ENCODE results near the gene SCYL1. TPM values are rescaled to one million over a fixed set of nuclear protein-coding genes. Genes with fewer than 3 reads are reported as not detected.

The SCYL1 gene
- total and polyA plus RNA-seq, 8 donors, result 40.1 to 83.9 (median 43.1) TPM

DNA sequence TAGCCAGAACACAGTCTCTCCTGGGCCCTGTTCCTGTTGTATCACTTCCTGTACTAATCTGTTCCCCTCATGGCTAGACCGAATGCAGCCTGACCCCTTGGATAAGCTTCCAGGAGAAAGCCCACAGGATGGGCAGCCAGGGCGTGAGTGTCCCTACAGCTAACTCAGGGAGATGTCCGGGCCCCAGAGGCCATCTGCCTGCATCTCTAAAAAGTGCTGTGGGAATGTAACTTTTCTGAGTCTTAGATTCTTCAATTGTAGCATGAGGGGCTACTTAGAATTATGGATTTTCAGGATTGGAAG lies 33.8 kb upstream of the SCYL1 start:
- no peaks in the 10 kb centered on the region for H3K27me3 ChIP-seq
- H3K27ac ChIP-seq, result peak overlapping the region; percentile 49 to 88 (median 76)
- no peak overlapping the region for H3K4me3 ChIP-seq
- intact Hi-C loops (cut with DNase I), result no loop called here
- FAIRE-seq (no peak), DNase-seq (peak in 2 of 6 donors; percentile 26 to 37), ATAC-seq (no peak)
- H3K36me3 ChIP-seq, result no peaks in the 10 kb centered on the region
- no peaks in the 10 kb centered on the region for H3K9me3 ChIP-seq
- H3K4me1 ChIP-seq, result peaks cover 55 to 72% (median 55%) of the 10 kb centered on the region in 3 donors
- TF ChIP-seq, protein P1, sequence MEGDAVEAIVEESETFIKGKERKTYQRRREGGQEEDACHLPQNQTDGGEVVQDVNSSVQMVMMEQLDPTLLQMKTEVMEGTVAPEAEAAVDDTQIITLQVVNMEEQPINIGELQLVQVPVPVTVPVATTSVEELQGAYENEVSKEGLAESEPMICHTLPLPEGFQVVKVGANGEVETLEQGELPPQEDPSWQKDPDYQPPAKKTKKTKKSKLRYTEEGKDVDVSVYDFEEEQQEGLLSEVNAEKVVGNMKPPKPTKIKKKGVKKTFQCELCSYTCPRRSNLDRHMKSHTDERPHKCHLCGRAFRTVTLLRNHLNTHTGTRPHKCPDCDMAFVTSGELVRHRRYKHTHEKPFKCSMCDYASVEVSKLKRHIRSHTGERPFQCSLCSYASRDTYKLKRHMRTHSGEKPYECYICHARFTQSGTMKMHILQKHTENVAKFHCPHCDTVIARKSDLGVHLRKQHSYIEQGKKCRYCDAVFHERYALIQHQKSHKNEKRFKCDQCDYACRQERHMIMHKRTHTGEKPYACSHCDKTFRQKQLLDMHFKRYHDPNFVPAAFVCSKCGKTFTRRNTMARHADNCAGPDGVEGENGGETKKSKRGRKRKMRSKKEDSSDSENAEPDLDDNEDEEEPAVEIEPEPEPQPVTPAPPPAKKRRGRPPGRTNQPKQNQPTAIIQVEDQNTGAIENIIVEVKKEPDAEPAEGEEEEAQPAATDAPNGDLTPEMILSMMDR (IDR thresholded peaks at IDR 0.05), result no peak
- WGBS, 2 donors, result 81 to 90% methylated on average over 3 of the region's 3 CpGs

GRCh38 chr11:65491614-65492386 lies 33.1 kb upstream of the SCYL1 start:
- Histone ChIP-seq H3K4me3 (no peak overlapping the region), H3K9me3 (no peaks in the 10 kb centered on the region), H3K27ac (peak overlapping the region; percentile 49 to 88 (median 76)), H3K27me3 (no peaks in the 10 kb centered on the region), H3K4me1 (peaks cover 62 to 79% (median 62%) of the 10 kb centered on the region in 3 donors), H3K36me3 (no peaks in the 10 kb centered on the region)
- 24 to 28% methylated on average over 17 of the region's 17 CpGs for WGBS, 2 donors
- FAIRE-seq, result no peak
- DNase-seq, result peak; percentile 76 to 90 (median 81)
- peak; percentile 46 to 62 (median 54) for ATAC-seq
- TF ChIP-seq, protein P1 (IDR thresholded peaks at IDR 0.05), result no peak
- intact Hi-C loops (cut with DNase I), result no loop called here

GRCh38 chr11:65492387-65492636 lies 32.6 kb upstream of the SCYL1 start:
- WGBS, 2 donors, result 75 to 84% methylated on average over 4 of the region's 4 CpGs
- DNase-seq (no peak), ATAC-seq (no peak), FAIRE-seq (no peak)
- H3K36me3 ChIP-seq, result no peaks in the 10 kb centered on the region
- peaks cover 64 to 80% (median 65%) of the 10 kb centered on the region in 3 donors for H3K4me1 ChIP-seq
- TF ChIP-seq, protein P1 (IDR thresholded peaks at IDR 0.05), result no peak
- no peak overlapping the region for H3K4me3 ChIP-seq
- peak overlapping the region in 3 of 4 donors; percentile 65 to 88 (median 87) for H3K27ac ChIP-seq
- H3K27me3 ChIP-seq, result no peaks in the 10 kb centered on the region
- intact Hi-C loops (cut with DNase I), result no loop called here
- no peaks in the 10 kb centered on the region for H3K9me3 ChIP-seq

- 59 to 70% methylated on average over 6 of the region's 6 CpGs for WGBS, 2 donors
- peak overlapping the region; percentile 61 to 88 (median 76) for H3K27ac ChIP-seq
- FAIRE-seq (no peak), DNase-seq (peak in 4 of 6 donors; percentile 46 to 70 (median 58)), ATAC-seq (peak in 1 of 4 donors; percentile 6)
- H3K9me3 ChIP-seq, result no peaks in the 10 kb centered on the region
- H3K36me3 ChIP-seq, result no peaks in the 10 kb centered on the region
- no peak overlapping the region for H3K4me3 ChIP-seq
- peaks cover 63 to 78% (median 64%) of the 10 kb centered on the region in 3 donors for H3K4me1 ChIP-seq
- intact Hi-C loops (cut with DNase I), result no loop called here
- no peaks in the 10 kb centered on the region for H3K27me3 ChIP-seq
- TF ChIP-seq, protein P1 (IDR thresholded peaks at IDR 0.05), result no peak
These were observed 32.1 kb upstream of the SCYL1 start for GRCh38 chr11:65492637-65493366.

Measured in pancreas (tissue), 10 donors.